Gastroesophageal sphincter (tissue), 4 donors: ENCODE data around the gene AMPD2. TPM values are rescaled to one million over a fixed set of nuclear protein-coding genes. Genes with fewer than 3 reads are reported as not detected.
A peak's percentile ranks its signal among the peaks of the same experiment; 100 is the strongest.

Source experiments
- ATAC-seq: fragments of 150-250 bp; one replicate; pipeline ENCODE4 v1.9.1; 2016; ENCODE audit warnings: mild to moderate bottlenecking, moderate library complexity
- H3K27ac ChIP-seq, 4 donors: fragments of 200-600 bp; sonication (generic) in 3 of 4; 1 replicate in 3 of 4; 2 replicates in 1 of 4; pipeline ENCODE4 v1.5.1; 2016 to 2019
- H3K27me3 ChIP-seq: fragments of 200-600 bp; sonication (generic); one replicate; pipeline ENCODE4 v1.5.1; 2019
- H3K36me3 ChIP-seq, 2 donors: fragments of 200-600 bp; sonication (generic); one replicate each; pipeline ENCODE4 v1.5.1; 2019; ENCODE audit warnings: control low read depth in 1 of 2
- H3K4me1 ChIP-seq, 3 donors: fragments of 200-600 bp; sonication (generic); 1 replicate in 2 of 3; 2 replicates in 1 of 3; pipeline ENCODE4 v1.5.1; 2016 to 2019; ENCODE audit warnings: control low read depth in 2 of 3
- H3K4me3 ChIP-seq, 2 donors: fragments of 200-600 bp; sonication (generic); one replicate each; pipeline ENCODE4 v1.5.1; 2019; ENCODE audit warnings: mild to moderate bottlenecking in 1 of 2, moderate library complexity in 1 of 2
- H3K9me3 ChIP-seq, 3 donors: fragments of 200-600 bp; sonication (generic); one replicate each; pipeline ENCODE4 v1.5.1; 2017 to 2019; ENCODE audit warnings: control low read depth in 2 of 3
- EP300 ChIP-seq: sonication (generic); formaldehyde crosslinking; IDR thresholded peaks from one replicate; pipeline ENCODE4 v1.6.1; 2017; ENCODE audit warnings: antibody characterized with exemption, mild to moderate bottlenecking
- POLR2A ChIP-seq, 2 donors: fragments of 450-650 bp; IDR thresholded peaks; one replicate each; pipeline ENCODE4 v1.6.1; 2017; ENCODE audit warnings: antibody characterized with exemption in 2 of 2, mild to moderate bottlenecking in 2 of 2, moderate library complexity in 1 of 2
- POLR2AphosphoS5 ChIP-seq: sonication (generic); formaldehyde crosslinking; IDR thresholded peaks from one replicate; pipeline ENCODE4 v1.6.1; 2017; ENCODE audit warnings: antibody characterized with exemption
- WGBS, 2 donors: methylation state at CpG; one replicate each; pipeline ENCODE4 v1.1.5; 2018; ENCODE audit warnings: low coverage in 1 of 2; 5-methylcytosine and 5-hydroxymethylcytosine counted together
- total RNA-seq, 4 donors: library from RNA; depleted of rRNA; stranded (reverse); fragments of >200 nt; gene quantifications; one replicate each; pipeline ENCODE4 v1.1.0, GENCODE V29; 2016
- TF ChIP-seq, protein P1 (sequence below), 4 experiments: fragments of 200-600 bp in 2 of 4; fragments of 450-650 bp in 2 of 4; sonication (generic) in 1 of 4; IDR thresholded peaks; one replicate each; pipeline ENCODE4 v1.5.1; 2017 to 2019; ENCODE audit warnings: antibody characterized with exemption in 4 of 4, mild to moderate bottlenecking in 2 of 4, moderate library complexity in 2 of 4

Gene AMPD2
- total RNA-seq, 4 donors from 2014 or later, result 28.9 to 38.0 (median 35.6) TPM

DNA sequence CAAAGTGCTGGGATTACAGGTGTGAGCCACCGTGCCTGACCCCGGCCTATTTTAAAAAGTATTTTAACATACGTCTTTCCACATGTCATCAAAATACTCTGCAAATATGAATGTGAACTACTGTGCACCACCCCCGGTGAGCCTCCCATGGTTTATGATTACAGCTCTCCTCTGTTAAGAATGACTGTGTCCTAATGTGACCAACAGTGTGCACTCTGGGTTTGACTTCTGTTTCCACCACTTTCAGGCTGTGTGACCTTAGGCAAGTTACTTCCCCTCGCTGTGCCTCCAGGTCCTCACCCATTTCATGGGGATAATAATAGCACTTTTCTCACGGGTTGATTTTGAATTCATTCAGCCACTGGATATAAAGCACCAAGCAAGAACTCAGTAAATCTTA lies 14.7 kb downstream of the AMPD2 start:
- H3K4me3 ChIP-seq, result no peak overlapping the region
- no peak overlapping the region for H3K27ac ChIP-seq
- no peaks in the 10 kb centered on the region for H3K9me3 ChIP-seq
- no peak for ATAC-seq
- WGBS, 2 donors, result 71 to 95% methylated on average over 4 to 5 of the region's 6 CpGs
- peaks cover 0 to 26% of the 10 kb centered on the region in 2 donors for H3K36me3 ChIP-seq
- H3K27me3 ChIP-seq, result no peaks in the 10 kb centered on the region
- TF ChIP-seq EP300 (no peak), POLR2A (IDR thresholded peaks at IDR 0.05) (no peak), POLR2AphosphoS5 (no peak)
- TF ChIP-seq, protein P1, sequence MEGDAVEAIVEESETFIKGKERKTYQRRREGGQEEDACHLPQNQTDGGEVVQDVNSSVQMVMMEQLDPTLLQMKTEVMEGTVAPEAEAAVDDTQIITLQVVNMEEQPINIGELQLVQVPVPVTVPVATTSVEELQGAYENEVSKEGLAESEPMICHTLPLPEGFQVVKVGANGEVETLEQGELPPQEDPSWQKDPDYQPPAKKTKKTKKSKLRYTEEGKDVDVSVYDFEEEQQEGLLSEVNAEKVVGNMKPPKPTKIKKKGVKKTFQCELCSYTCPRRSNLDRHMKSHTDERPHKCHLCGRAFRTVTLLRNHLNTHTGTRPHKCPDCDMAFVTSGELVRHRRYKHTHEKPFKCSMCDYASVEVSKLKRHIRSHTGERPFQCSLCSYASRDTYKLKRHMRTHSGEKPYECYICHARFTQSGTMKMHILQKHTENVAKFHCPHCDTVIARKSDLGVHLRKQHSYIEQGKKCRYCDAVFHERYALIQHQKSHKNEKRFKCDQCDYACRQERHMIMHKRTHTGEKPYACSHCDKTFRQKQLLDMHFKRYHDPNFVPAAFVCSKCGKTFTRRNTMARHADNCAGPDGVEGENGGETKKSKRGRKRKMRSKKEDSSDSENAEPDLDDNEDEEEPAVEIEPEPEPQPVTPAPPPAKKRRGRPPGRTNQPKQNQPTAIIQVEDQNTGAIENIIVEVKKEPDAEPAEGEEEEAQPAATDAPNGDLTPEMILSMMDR (IDR thresholded peaks at IDR 0.05), result no peak
- peaks cover 0 to 54% (median 10%) of the 10 kb centered on the region in 3 donors for H3K4me1 ChIP-seq

DNA sequence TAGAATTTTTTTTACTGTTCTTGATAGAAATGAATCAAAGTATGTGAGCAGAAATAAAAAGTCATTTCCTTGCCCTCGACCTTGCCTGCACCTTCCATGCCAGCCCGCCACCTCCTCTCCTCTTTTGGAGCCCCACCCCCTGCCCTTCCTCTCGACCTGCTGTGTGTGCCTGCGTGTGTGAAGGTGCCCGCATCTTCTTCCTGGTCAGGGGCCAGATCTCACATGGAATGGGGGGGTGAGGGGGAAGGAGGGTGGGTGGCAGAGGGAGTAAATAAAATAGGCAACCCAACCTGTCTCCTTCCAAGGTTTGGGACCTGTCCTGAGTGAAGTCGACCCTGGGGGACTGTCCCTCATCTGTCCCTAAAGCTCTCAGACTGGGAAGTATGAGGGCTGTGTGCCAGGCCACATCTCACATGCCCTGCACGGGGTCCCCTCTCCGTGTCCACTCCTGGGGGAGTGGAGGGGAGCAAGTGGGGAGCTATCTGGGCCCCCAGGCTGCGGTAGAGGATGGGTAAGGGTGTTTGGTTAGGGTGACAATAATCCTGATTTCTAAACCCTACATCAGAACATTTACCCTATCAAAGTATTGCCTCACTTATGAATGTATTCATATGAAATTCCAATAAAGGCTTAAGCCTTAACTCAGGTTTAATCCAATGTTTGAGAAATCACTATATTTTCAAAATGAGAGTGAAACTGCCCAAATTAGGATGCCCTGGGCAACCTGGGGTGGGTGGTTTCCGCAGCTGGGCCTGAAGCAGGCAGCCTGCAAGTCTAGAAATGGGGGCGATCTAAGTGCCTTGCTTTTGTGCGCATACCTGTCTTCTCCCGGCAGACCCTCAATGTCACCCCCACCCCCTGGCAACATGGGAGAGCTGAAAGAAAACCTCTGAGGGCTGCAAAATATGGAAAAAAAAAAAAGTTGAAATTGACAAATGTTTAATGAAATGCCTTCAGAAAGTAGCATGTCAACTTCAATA lies 15.4 kb downstream of the AMPD2 start:
- Histone ChIP-seq H3K27ac (no peak overlapping the region), H3K36me3 (peaks cover 0 to 18% of the 10 kb centered on the region in 2 donors), H3K9me3 (no peaks in the 10 kb centered on the region), H3K4me1 (peaks cover 0 to 58% (median 11%) of the 10 kb centered on the region in 3 donors), H3K4me3 (no peak overlapping the region), H3K27me3 (no peaks in the 10 kb centered on the region)
- no peak for ATAC-seq
- TF ChIP-seq EP300, result no peak
- WGBS, 2 donors, result 74 to 80% methylated on average over 2 to 6 of the region's 13 CpGs

DNA sequence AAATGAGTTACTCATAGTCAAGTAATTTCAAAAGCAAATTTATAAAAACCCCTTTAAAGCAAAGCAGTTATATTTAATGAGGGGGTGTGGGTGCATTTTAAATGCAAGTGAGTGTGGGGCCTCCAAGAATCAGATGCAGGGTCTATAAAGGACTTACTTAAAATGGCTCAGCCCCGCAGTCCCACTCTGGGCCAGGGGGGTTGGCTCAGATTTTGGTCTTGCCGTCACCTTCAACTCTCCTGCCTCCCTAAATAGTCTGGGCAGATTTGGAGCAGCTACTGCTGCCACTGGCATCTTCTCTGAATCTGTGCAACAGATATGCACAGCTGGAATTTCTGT lies 16.2 kb downstream of the AMPD2 start:
- no peak overlapping the region for H3K27ac ChIP-seq
- no peaks in the 10 kb centered on the region for H3K9me3 ChIP-seq
- H3K36me3 ChIP-seq, result peaks cover 0 to 13% of the 10 kb centered on the region in 2 donors
- no peaks in the 10 kb centered on the region for H3K27me3 ChIP-seq
- peaks cover 0 to 58% (median 15%) of the 10 kb centered on the region in 3 donors for H3K4me1 ChIP-seq
- TF ChIP-seq, protein P1 (IDR thresholded peaks at IDR 0.05), result no peak
- no peak for TF ChIP-seq POLR2A (IDR thresholded peaks at IDR 0.05)
- no peak for TF ChIP-seq EP300
- TF ChIP-seq POLR2AphosphoS5, result no peak
- H3K4me3 ChIP-seq, result no peak overlapping the region
- ATAC-seq, result no peak
- 53% methylated on average over 2 of the region's 2 CpGs; no CpG with 5 or more reads in 1 of the 2 donors for WGBS, 2 donors

DNA sequence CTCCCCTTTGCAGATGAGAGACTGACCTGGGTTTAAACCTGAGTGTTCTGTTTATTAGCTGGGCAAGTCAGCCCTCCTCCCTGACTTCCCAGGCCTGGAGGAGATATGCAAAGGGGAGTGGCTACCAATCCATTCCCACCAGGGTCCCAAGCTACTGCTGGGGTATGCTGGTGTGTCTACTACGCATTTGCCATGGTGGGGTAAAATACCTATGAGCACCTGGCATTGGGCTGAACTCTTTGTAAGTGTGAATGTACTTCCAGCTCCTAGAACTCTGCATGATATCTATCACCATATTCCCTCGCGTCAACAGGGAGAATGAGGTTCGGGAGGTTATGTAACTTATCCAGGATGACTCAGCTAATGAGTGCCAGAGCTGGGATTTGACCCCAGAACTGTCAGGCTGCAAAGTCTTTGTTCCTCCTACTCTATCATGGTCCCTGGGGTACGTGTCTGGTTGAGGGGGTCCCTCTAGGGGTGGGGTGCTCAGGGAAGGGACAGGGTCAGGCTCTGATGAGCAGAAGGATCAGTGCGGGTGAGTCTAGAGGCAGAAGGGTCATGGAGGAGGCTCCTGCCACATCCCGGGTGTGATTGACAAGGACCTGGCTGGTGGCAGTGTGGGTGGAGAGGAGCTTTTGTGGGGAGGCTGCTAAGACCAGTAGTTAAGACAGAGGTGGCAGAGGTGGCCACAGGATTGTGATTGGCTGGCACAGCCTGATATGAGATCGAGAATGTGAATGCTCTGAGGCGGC lies 16.7 kb downstream of the AMPD2 start:
- no peak overlapping the region for H3K4me3 ChIP-seq
- TF ChIP-seq POLR2AphosphoS5 (peak; percentile 28), POLR2A (IDR thresholded peaks at IDR 0.05) (no peak)
- peak; percentile 57 for ATAC-seq
- H3K27ac ChIP-seq, result peak overlapping the region in 1 of 4 donors; percentile 6
- no peaks in the 10 kb centered on the region for H3K9me3 ChIP-seq
- peaks cover 0 to 53% (median 15%) of the 10 kb centered on the region in 3 donors for H3K4me1 ChIP-seq
- peaks cover 0 to 8% of the 10 kb centered on the region in 2 donors for H3K36me3 ChIP-seq
- WGBS, 2 donors, result 42 to 76% methylated on average over 3 to 6 of the region's 9 CpGs
- H3K27me3 ChIP-seq, result no peaks in the 10 kb centered on the region

DNA sequence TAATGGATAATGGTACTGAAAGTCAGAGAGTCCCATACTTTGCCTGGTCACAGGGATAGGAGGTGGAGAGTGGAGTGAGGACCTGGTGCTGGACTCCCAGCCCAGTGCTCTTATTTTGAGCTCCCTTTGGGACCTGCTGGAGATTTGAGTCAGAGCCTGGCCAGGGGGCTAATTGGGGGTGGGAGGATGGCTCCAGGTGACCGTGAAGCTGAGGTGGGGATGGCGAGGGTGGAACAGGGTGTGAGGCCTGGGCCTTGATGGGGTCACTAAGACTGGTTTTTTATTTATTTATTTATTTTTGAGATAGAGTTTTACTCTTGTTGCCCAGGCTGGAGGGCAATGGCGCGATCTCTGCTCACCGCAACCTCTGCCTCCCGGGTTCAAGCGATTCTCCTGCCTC lies 17.8 kb downstream of the AMPD2 start:
- no peak for TF ChIP-seq POLR2AphosphoS5
- TF ChIP-seq, protein P1 (IDR thresholded peaks at IDR 0.05), result no peak
- no peak for TF ChIP-seq EP300
- no peak for TF ChIP-seq POLR2A (IDR thresholded peaks at IDR 0.05)
- WGBS, 2 donors, result 95 to 98% methylated on average over 7 of the region's 7 CpGs
- Histone ChIP-seq H3K4me1 (peaks cover 0 to 42% (median 15%) of the 10 kb centered on the region in 3 donors), H3K9me3 (no peaks in the 10 kb centered on the region), H3K27ac (no peak overlapping the region), H3K27me3 (no peaks in the 10 kb centered on the region), H3K36me3 (no peaks in the 10 kb centered on the region), H3K4me3 (no peak overlapping the region)
- ATAC-seq, result no peak
